ENCODE results near the gene CLSTN2.
A peak's percentile ranks its signal among the peaks of the same experiment; 100 is the strongest.

CLSTN2 gene

DNA sequence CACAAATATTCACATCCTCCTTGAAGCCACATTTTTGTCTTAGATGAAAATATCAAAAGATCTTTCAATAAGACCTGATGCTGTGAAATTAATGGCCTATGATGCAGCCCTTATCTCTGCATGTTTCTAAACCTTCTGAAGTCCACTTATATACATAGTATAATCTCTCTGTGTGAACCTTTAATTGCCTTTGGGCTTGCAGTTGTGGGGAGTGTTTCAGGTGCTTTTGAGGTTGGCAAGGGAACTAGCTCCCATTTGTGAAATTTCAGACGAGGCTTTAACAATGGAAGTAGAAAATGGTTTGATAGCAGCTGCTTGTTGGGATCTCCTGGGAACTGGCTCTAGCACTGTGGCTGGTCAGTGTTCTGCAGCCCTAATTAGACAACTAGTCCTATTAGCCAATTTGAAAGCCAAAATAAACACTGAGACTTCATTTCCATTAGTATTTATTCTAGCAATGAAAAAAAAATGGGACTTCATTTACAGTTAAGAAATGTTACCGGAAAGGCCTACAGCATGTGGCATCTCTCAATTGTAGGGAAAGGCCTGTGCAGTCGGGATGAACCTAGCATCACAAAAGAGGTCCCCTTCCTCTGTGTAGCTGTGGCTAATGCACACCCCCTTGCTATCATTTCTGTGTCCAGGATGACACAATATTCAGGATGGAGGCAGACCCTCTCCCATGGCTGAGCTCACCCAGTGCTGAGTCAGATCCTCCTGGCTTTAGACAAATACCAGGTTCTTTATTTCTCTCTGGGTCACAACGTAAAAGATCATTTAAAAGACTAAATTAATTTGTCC is 602.1 kb downstream of the CLSTN2 start:
- no peak for DNase-seq (ENCODE audit: insufficient read length, low spot score)
- no peak for TF ChIP-seq POU2F2 (IDR thresholded peaks at IDR 0.05; ENCODE audit: low read depth, low read length)
- TF ChIP-seq SPI1 (IDR thresholded peaks at IDR 0.05; ENCODE audit: low read depth, low read length), result no peak
- TF ChIP-seq TAF1 (IDR thresholded peaks at IDR 0.05; ENCODE audit: low read depth, low read length), result no peak
- no peak for TF ChIP-seq POLR2A (IDR thresholded peaks at IDR 0.05; ENCODE audit: low read depth, low read length)
- no peak for TF ChIP-seq PAX5 (IDR thresholded peaks at IDR 0.05; ENCODE audit: insufficient read depth, low read length, severe bottlenecking)
- TF ChIP-seq POLR2AphosphoS5 (IDR thresholded peaks at IDR 0.05; ENCODE audit: low read depth, low read length), result no peak
- FAIRE-seq, result no peak

DNA sequence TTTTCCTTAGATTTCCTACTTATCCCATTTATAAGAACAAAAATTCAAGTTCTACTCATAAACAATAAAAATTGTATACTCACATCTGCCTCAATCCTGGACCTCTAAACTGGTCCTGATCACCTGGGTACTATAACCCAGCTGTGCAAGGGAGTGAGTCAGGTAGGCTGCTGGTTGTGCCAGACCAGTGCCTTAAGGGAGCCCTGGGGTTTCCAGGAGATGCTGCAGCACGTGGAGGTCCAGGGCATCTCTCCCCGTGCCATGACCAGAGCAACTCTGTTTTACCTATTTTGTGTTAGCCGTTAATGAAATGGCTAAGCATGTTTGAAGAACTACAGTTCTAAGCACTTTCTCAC is 602.7 kb downstream of the CLSTN2 start:
- DNase-seq (ENCODE audit: insufficient read length, low spot score), result no peak
- no peak for TF ChIP-seq POU2F2 (IDR thresholded peaks at IDR 0.05; ENCODE audit: low read depth, low read length)
- no peak for TF ChIP-seq SPI1 (IDR thresholded peaks at IDR 0.05; ENCODE audit: low read depth, low read length)
- no peak for TF ChIP-seq POLR2A (IDR thresholded peaks at IDR 0.05; ENCODE audit: low read depth, low read length)
- no peak for TF ChIP-seq PAX5 (IDR thresholded peaks at IDR 0.05; ENCODE audit: insufficient read depth, low read length, severe bottlenecking)
- no peak for TF ChIP-seq TAF1 (IDR thresholded peaks at IDR 0.05; ENCODE audit: low read depth, low read length)
- TF ChIP-seq POLR2AphosphoS5 (IDR thresholded peaks at IDR 0.05; ENCODE audit: low read depth, low read length), result no peak
- FAIRE-seq, result no peak

DNA sequence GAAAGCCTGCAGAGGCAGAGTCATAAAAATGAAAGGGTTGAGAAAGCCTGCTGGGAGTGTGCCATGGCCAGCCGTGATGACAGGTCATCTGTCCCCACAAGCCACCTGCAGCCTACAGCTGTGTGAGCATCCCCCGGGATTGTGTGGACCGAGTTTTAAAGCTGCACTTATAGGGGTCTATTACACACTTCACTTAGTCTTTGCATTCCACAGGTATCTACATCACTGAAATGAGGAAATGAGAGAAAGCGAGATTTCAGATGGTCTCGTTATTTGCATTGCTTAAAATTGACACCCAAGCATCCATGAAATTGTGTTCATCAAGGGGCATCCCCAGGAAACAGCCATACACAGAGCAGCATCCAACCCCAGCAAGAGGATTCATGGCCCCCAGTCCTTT is 605.3 kb downstream of the CLSTN2 start:
- TF ChIP-seq POLR2AphosphoS5 (IDR thresholded peaks at IDR 0.05; ENCODE audit: low read depth, low read length) (no peak), SPI1 (IDR thresholded peaks at IDR 0.05; ENCODE audit: low read depth, low read length) (peak; percentile 84)
- no peak for DNase-seq (ENCODE audit: insufficient read length, low spot score)
- FAIRE-seq, result no peak

- FAIRE-seq (no peak), DNase-seq (ENCODE audit: insufficient read length, low spot score) (no peak)
- TF ChIP-seq POLR2A (IDR thresholded peaks at IDR 0.05; ENCODE audit: low read depth, low read length) (no peak), PAX5 (IDR thresholded peaks at IDR 0.05; ENCODE audit: insufficient read depth, low read length, severe bottlenecking) (no peak), TAF1 (IDR thresholded peaks at IDR 0.05; ENCODE audit: low read depth, low read length) (no peak), SPI1 (IDR thresholded peaks at IDR 0.05; ENCODE audit: low read depth, low read length) (no peak), POU2F2 (IDR thresholded peaks at IDR 0.05; ENCODE audit: low read depth, low read length) (no peak), POLR2AphosphoS5 (IDR thresholded peaks at IDR 0.05; ENCODE audit: low read depth, low read length) (no peak)
Measured at GRCh38 chr3:140541975-140542653, 607.1 kb downstream of the CLSTN2 start.

GRCh38 chr3:140545197-140545596 is 610.2 kb downstream of the CLSTN2 start:
- FAIRE-seq (no peak), DNase-seq (ENCODE audit: insufficient read length, low spot score) (no peak)
- TF ChIP-seq POLR2A (IDR thresholded peaks at IDR 0.05; ENCODE audit: low read depth, low read length) (no peak), POU2F2 (IDR thresholded peaks at IDR 0.05; ENCODE audit: low read depth, low read length) (no peak), POLR2AphosphoS5 (IDR thresholded peaks at IDR 0.05; ENCODE audit: low read depth, low read length) (no peak), TAF1 (IDR thresholded peaks at IDR 0.05; ENCODE audit: low read depth, low read length) (no peak), PAX5 (IDR thresholded peaks at IDR 0.05; ENCODE audit: insufficient read depth, low read length, severe bottlenecking) (no peak), SPI1 (IDR thresholded peaks at IDR 0.05; ENCODE audit: low read depth, low read length) (no peak)

DNA sequence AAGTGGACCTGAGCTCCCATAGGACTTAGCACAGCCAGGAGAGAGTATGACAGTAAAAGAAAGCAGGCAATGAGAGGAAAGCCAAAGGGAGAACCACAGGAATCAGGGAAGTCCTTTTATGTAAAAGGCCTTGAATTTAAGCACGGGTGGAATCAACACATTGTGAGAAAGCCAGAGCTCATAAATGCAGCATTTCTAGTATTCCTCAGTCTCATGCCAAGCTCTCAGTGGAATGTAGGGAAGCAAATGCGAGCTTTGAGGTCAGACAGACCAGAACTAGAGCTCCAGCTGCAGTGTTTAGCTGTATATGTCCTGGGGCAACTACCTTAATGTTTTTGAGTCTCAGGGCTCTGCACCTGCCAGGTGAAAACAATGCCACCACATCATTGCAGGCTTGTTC is 610.8 kb downstream of the CLSTN2 start:
- no peak for TF ChIP-seq SPI1 (IDR thresholded peaks at IDR 0.05; ENCODE audit: low read depth, low read length)
- TF ChIP-seq POLR2AphosphoS5 (IDR thresholded peaks at IDR 0.05; ENCODE audit: low read depth, low read length), result no peak
- no peak for TF ChIP-seq TAF1 (IDR thresholded peaks at IDR 0.05; ENCODE audit: low read depth, low read length)
- no peak for TF ChIP-seq POU2F2 (IDR thresholded peaks at IDR 0.05; ENCODE audit: low read depth, low read length)
- TF ChIP-seq PAX5 (IDR thresholded peaks at IDR 0.05; ENCODE audit: insufficient read depth, low read length, severe bottlenecking), result no peak
- no peak for TF ChIP-seq POLR2A (IDR thresholded peaks at IDR 0.05; ENCODE audit: low read depth, low read length)
- DNase-seq (ENCODE audit: insufficient read length, low spot score) (no peak), FAIRE-seq (no peak)

- DNase-seq (ENCODE audit: insufficient read length, low spot score), result no peak
Measured at GRCh38 chr3:140546649-140547048, 611.7 kb downstream of the CLSTN2 start.

DNA sequence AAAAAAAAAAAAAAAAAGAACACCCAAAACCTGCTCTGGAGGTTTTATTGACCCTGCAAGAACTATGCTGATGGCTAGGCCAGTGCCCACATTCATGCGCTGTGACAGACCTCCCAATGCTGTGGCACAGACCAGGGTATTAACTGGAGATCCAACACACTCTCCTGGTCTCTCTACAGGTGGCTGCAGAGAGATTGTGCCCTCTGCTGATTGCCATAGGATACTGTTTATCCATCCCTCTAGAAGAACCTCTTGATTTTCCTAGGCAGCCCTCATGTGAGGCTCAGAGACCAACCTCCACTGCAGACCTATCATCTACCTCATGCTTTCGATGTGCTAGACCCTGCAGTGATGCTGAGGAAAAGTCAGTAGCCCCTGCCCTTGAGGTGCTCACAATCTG is 617.4 kb downstream of the CLSTN2 start:
- TF ChIP-seq TAF1 (IDR thresholded peaks at IDR 0.05; ENCODE audit: low read depth, low read length), result no peak
- TF ChIP-seq SPI1 (IDR thresholded peaks at IDR 0.05; ENCODE audit: low read depth, low read length), result no peak
- no peak for TF ChIP-seq POLR2AphosphoS5 (IDR thresholded peaks at IDR 0.05; ENCODE audit: low read depth, low read length)
- no peak for TF ChIP-seq PAX5 (IDR thresholded peaks at IDR 0.05; ENCODE audit: insufficient read depth, low read length, severe bottlenecking)
- TF ChIP-seq POLR2A (IDR thresholded peaks at IDR 0.05; ENCODE audit: low read depth, low read length), result no peak
- no peak for TF ChIP-seq POU2F2 (IDR thresholded peaks at IDR 0.05; ENCODE audit: low read depth, low read length)
- FAIRE-seq (no peak), DNase-seq (ENCODE audit: insufficient read length, low spot score) (no peak)

More at GRCh38 chr3:140546649-140547048, 611.7 kb downstream of the CLSTN2 start:
- no peak for TF ChIP-seq POLR2A (IDR thresholded peaks at IDR 0.05; ENCODE audit: low read depth, low read length)
- no peak for FAIRE-seq

DNA sequence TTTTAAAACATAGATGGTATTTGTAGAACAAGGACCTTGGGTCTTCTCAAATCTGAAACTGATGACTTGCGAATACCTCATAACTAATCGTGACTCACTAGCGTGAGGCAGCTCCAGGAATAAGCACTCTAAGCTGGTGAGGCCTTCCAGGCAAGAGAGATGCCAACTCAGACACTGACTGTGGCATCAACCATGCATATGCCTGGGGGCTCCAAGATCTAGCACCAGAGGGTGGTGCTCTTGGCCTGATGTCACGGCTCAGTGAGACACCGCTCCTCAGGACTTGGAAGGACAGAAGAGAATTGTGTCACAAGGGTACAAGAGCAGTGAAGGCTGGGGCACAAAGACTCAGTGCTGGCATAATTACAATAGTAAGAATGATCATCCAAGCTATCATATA is 617.9 kb downstream of the CLSTN2 start:
- no peak for FAIRE-seq
- no peak for DNase-seq (ENCODE audit: insufficient read length, low spot score)
- no peak for TF ChIP-seq PAX5 (IDR thresholded peaks at IDR 0.05; ENCODE audit: insufficient read depth, low read length, severe bottlenecking)
- TF ChIP-seq POU2F2 (IDR thresholded peaks at IDR 0.05; ENCODE audit: low read depth, low read length), result no peak
- TF ChIP-seq SPI1 (IDR thresholded peaks at IDR 0.05; ENCODE audit: low read depth, low read length), result no peak
- TF ChIP-seq TAF1 (IDR thresholded peaks at IDR 0.05; ENCODE audit: low read depth, low read length), result no peak
- TF ChIP-seq POLR2AphosphoS5 (IDR thresholded peaks at IDR 0.05; ENCODE audit: low read depth, low read length), result no peak
- TF ChIP-seq POLR2A (IDR thresholded peaks at IDR 0.05; ENCODE audit: low read depth, low read length), result no peak

- DNase-seq (ENCODE audit: insufficient read length, low spot score), result no peak
- FAIRE-seq, result no peak
- TF ChIP-seq POU2F2 (IDR thresholded peaks at IDR 0.05; ENCODE audit: low read depth, low read length), result no peak
- no peak for TF ChIP-seq POLR2AphosphoS5 (IDR thresholded peaks at IDR 0.05; ENCODE audit: low read depth, low read length)
- TF ChIP-seq POLR2A (IDR thresholded peaks at IDR 0.05; ENCODE audit: low read depth, low read length), result no peak
- no peak for TF ChIP-seq TAF1 (IDR thresholded peaks at IDR 0.05; ENCODE audit: low read depth, low read length)
- TF ChIP-seq PAX5 (IDR thresholded peaks at IDR 0.05; ENCODE audit: insufficient read depth, low read length, severe bottlenecking), result no peak
- TF ChIP-seq SPI1 (IDR thresholded peaks at IDR 0.05; ENCODE audit: low read depth, low read length), result no peak
Measured at GRCh38 chr3:140553591-140553990, 618.6 kb downstream of the CLSTN2 start.
